Measurements from ENCODE around the gene ACAD11.
"Not testable (repeated sequence)": the region's sequence is repeated elsewhere in the genome, so short reads cannot be mapped to it uniquely, and the experiment has no call there.

ACAD11 gene

DNA sequence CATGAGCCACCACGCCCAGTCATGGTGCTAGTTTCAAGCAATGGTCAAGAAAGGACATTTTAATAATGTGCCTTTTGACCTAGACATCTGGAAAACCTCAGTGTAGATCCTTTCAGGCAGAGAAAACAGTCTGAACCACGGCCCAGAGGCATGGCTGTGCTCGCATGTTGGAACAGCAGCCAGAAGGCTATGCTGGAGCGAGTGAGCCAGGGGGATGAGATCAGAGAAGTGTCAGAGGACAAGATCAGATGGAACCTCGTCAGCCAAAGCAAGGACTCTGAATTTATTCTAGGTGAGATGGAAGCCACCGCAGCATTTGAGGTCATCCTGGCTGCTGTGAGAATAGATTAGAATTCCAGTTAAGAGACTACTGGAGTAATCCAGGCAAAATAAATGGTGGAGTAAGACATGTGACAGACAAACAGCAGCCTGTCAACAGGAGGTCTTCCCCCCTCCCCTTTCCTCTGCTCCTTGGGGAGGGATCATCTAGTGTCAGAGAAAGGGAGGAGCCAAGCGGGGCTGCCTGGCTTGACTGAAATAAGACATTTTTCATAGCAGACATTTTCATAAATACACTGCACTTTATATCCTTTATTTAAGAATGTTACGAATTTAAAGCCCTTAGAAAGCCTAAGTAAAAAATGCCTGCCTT lies 103.0 kb downstream of the ACAD11 start:
- TF ChIP-seq, protein P1, sequence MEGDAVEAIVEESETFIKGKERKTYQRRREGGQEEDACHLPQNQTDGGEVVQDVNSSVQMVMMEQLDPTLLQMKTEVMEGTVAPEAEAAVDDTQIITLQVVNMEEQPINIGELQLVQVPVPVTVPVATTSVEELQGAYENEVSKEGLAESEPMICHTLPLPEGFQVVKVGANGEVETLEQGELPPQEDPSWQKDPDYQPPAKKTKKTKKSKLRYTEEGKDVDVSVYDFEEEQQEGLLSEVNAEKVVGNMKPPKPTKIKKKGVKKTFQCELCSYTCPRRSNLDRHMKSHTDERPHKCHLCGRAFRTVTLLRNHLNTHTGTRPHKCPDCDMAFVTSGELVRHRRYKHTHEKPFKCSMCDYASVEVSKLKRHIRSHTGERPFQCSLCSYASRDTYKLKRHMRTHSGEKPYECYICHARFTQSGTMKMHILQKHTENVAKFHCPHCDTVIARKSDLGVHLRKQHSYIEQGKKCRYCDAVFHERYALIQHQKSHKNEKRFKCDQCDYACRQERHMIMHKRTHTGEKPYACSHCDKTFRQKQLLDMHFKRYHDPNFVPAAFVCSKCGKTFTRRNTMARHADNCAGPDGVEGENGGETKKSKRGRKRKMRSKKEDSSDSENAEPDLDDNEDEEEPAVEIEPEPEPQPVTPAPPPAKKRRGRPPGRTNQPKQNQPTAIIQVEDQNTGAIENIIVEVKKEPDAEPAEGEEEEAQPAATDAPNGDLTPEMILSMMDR (IDR thresholded peaks at IDR 0.05; ENCODE audit: insufficient read depth, low read depth, low read length, missing control alignments), result no peak
- no peak overlapping the region for H3K4me3 ChIP-seq (ENCODE audit: low read depth, low read length)
- DNase-seq (ENCODE audit: low read depth), result no peak

- DNase-seq (ENCODE audit: low read depth); H3K4me3 ChIP-seq (ENCODE audit: low read depth, low read length): not testable (repeated sequence)
These were observed 103.6 kb downstream of the ACAD11 start for GRCh38 chr3:132556036-132556386.

- DNase-seq (ENCODE audit: low read depth), result no peak
- TF ChIP-seq, protein P1 (IDR thresholded peaks at IDR 0.05; ENCODE audit: insufficient read depth, low read depth, low read length, missing control alignments), result no peak
These were observed 104.1 kb downstream of the ACAD11 start for GRCh38 chr3:132555306-132556035.

GRCh38 chr3:132554437-132554836 lies 105.2 kb downstream of the ACAD11 start:
- no peak overlapping the region for H3K4me3 ChIP-seq (ENCODE audit: low read depth, low read length)
- DNase-seq (ENCODE audit: low read depth), result no peak
- TF ChIP-seq, protein P1 (IDR thresholded peaks at IDR 0.05; ENCODE audit: insufficient read depth, low read depth, low read length, missing control alignments), result no peak

More at GRCh38 chr3:132555306-132556035, 104.1 kb downstream of the ACAD11 start:
- no peak overlapping the region for H3K4me3 ChIP-seq (ENCODE audit: low read depth, low read length)

GRCh38 chr3:132553826-132554225 lies 105.8 kb downstream of the ACAD11 start:
- H3K4me3 ChIP-seq (ENCODE audit: low read depth, low read length), result no peak overlapping the region
- DNase-seq (ENCODE audit: low read depth), result no peak
- TF ChIP-seq, protein P1 (IDR thresholded peaks at IDR 0.05; ENCODE audit: insufficient read depth, low read depth, low read length, missing control alignments), result no peak

DNA sequence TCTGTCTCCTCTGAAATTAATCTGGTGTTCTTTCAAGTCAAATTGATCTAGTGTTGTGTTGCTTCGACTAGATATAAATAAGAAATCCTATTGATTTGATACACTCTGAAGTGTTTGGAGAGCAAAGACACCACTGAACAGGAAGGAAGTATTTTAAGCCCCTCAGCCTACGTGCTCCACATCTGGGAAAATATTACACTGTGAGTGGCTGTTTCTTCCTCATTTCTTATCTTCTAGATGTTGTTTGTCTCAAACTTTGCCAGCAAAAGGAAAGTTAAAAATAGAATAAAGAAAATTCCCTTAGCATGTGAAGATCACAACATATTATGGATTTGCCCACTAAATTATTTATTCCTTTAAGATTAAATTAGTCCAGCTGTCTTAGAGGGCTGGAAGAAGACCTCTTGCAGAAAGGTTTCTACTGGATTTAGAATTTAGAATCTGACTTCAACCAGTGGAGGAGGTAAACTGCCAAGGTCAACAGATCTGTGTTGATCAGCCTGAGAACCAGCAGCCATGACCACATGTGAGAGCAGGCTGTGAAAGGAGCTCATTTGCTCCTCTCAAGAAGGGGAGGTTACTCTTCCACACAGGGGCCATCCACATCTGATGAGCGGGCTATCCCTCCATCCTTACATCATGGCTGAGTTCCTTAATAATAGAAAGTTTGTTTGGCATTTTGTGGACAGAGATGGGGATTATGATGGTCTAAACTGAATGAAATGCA lies 108.9 kb downstream of the ACAD11 start:
- no peak overlapping the region for H3K4me3 ChIP-seq (ENCODE audit: low read depth, low read length)
- no peak for DNase-seq (ENCODE audit: low read depth)
- TF ChIP-seq, protein P1 (IDR thresholded peaks at IDR 0.05; ENCODE audit: insufficient read depth, low read depth, low read length, missing control alignments), result no peak

DNA sequence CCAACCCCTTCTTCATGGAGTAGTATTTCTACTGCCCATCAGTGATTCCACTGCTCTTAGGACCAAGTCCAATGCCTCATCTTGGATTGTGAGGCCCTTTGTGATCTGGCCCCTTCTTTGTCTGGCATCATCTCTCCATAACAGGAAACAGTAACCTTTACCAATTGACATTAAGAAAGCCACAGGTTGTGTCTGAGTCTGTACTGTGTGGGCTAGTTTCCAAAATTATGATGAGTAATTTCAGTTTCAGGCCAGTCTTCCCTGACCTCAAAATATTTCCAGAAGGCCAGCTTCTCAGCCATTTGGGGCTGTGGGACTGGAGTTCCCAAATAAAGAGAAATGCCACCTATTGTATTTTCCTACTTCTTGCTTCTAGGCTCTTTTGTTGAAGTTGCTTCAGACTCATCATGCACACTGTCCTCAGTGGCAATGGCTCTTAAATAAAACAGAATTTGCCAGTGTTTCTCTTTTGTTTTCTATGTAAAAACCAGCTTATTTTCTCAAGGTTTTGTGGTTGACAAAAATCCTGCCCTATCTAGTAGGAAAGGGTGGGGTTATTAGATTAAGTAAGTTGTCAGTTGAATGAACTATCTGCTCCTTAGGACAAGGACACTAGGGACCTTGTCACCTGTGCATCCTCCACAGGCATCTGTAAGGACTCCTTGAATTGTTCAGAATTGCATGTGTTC lies 109.6 kb downstream of the ACAD11 start:
- TF ChIP-seq, protein P1 (IDR thresholded peaks at IDR 0.05; ENCODE audit: insufficient read depth, low read depth, low read length, missing control alignments), result no peak
- peak; percentile 24 for DNase-seq (ENCODE audit: low read depth)
- no peak overlapping the region for H3K4me3 ChIP-seq (ENCODE audit: low read depth, low read length)
